K562 (cell line): Measurements from ENCODE around the gene SPATA2L. TPM values are rescaled to one million over a fixed set of nuclear protein-coding genes. Genes with fewer than 3 reads are reported as not detected.

Source experiments
- ARID4B ChIP-seq: sonication (generic); formaldehyde crosslinking; IDR thresholded peaks from 2 replicates; pipeline ENCODE4 v1.8.0; 2022; ENCODE audit warnings: mild to moderate bottlenecking, missing genetic modification reagents
- ATF1 ChIP-seq, 2 experiments: fragments of 450-650 bp in 1 of 2; IDR thresholded peaks; 2 replicates each; pipeline ENCODE4 v1.6.1; 2016; ENCODE audit warnings: missing compliant biosample characterization in 1 of 2, missing genetic modification characterization in 1 of 2
- CHCHD3 ChIP-seq: fragments of 250-450 bp; sonication (Bioruptor Pico); IDR thresholded peaks from 2 replicates; pipeline ENCODE4 v2.1.2; 2022; ENCODE audit warnings: mild to moderate bottlenecking
- GABPA ChIP-seq: fragments of 200-800 bp; sonication (Bioruptor generic); conservative IDR thresholded peaks from 2 replicates; pipeline ENCODE4 v1.6.1; 2016; ENCODE audit warnings: low read depth, missing genetic modification characterization, missing compliant biosample characterization
- GTF2A2 ChIP-seq: IDR thresholded peaks from 2 replicates; pipeline ENCODE4 v1.6.1; 2016; ENCODE audit warnings: mild to moderate bottlenecking, missing genetic modification characterization, missing compliant biosample characterization
- HES1 ChIP-seq: fragments of 450-650 bp; IDR thresholded peaks from 2 replicates; pipeline ENCODE4 v1.6.1; 2016; ENCODE audit warnings: low read depth, mild to moderate bottlenecking, moderate library complexity
- HMBOX1 ChIP-seq: sonication (generic); IDR thresholded peaks from 2 replicates; pipeline ENCODE4 v1.6.1; 2016
- KDM1A ChIP-seq, 2 experiments: fragments of 450-650 bp; IDR thresholded peaks; 2 replicates each; pipeline ENCODE4 v1.6.1; 2016; ENCODE audit warnings: mild to moderate bottlenecking in 2 of 2
- KDM2B ChIP-seq: fragments of 250-450 bp; sonication (Bioruptor Pico); IDR thresholded peaks from 2 replicates; pipeline ENCODE4 v1.8.0; 2021; ENCODE audit warnings: mild to moderate bottlenecking, moderate library complexity
- KDM4B ChIP-seq, 2 experiments: fragments of 450-650 bp in 1 of 2; sonication (generic) in 1 of 2; IDR thresholded peaks; 2 replicates each; pipeline ENCODE4 v1.6.1; 2016 to 2017; ENCODE audit warnings: borderline replicate concordance in 2 of 2, antibody characterized with exemption in 1 of 2, low read depth in 1 of 2, mild to moderate bottlenecking in 1 of 2
- SNRNP70 ChIP-seq: fragments of 200-400 bp; formaldehyde crosslinking; optimal IDR thresholded peaks from 2 replicates; pipeline ENCODE3; 2017; ENCODE audit warnings: low read depth, low read length
- SRSF1 ChIP-seq: fragments of 200-400 bp; formaldehyde crosslinking; IDR thresholded peaks from 2 replicates; pipeline ENCODE4 v1.6.1; 2017; ENCODE audit warnings: mild to moderate bottlenecking, low read depth, low read length, moderate library complexity
- STAG1 ChIP-seq: sonication (generic); formaldehyde crosslinking; IDR thresholded peaks from 2 replicates; pipeline ENCODE4 v1.5.0; 2020; ENCODE audit warnings: missing genetic modification reagents, borderline replicate concordance
- TCFL5 ChIP-seq: fragments of 250-450 bp; sonication (Bioruptor Pico); conservative IDR thresholded peaks from 2 replicates; pipeline ENCODE4 v1.6.1; 2021; ENCODE audit warnings: mild to moderate bottlenecking, moderate library complexity, matching md5 sums
- TRIM24 ChIP-seq, 2 experiments: fragments of 450-650 bp; IDR thresholded peaks; 2 replicates each; pipeline ENCODE4 v1.6.1; 2016
- XRCC3 ChIP-seq: fragments of 450-650 bp; IDR thresholded peaks from 2 replicates; pipeline ENCODE4 v1.6.1; 2017; ENCODE audit warnings: mild to moderate bottlenecking, moderate library complexity
- ZC3H8 ChIP-seq: fragments of 450-650 bp; IDR thresholded peaks from 2 replicates; pipeline ENCODE4 v1.6.1; 2017
- ZNF140 ChIP-seq: fragments of 250-450 bp; sonication (Bioruptor Pico); IDR thresholded peaks from 2 replicates; pipeline ENCODE4 v1.8.0; 2021; ENCODE audit warnings: moderate library complexity, mild to moderate bottlenecking, inconsistent platforms
- ZNF217 ChIP-seq: sonication (generic); formaldehyde crosslinking; IDR thresholded peaks from 2 replicates; pipeline ENCODE4 v1.8.0; 2022; ENCODE audit warnings: mild to moderate bottlenecking, missing genetic modification reagents
- ZNF583 ChIP-seq: fragments of 250-450 bp; sonication (Bioruptor Pico); IDR thresholded peaks from 2 replicates; pipeline ENCODE4 v1.4.0; 2020
- polyA plus RNA-seq, 8 experiments: library from polyadenylated mRNA; depleted of rRNA in 4 of 8; stranded (reverse) in 5 of 8; unstranded in 3 of 8; fragments of >200 nt; fragmentation: Nextera tagmentation in 2 of 8; fragmentation: Illumina TruSeq in 1 of 8; extraction: Ambion mirVana in 2 of 8; extraction: Trizol in 1 of 8; gene quantifications; 2 replicates each; pipeline versions ENCODE4 v1.2.1 to v1.2.3, GENCODE V29; 2011 to 2014; ENCODE audit warnings: inconsistent platforms in 1 of 8, missing spikeins in 1 of 8
- total RNA-seq, 7 experiments: library from RNA; depleted of rRNA in 6 of 7; stranded (reverse); fragments of >200 nt in 6 of 7; fragmentation: Illumina TruSeq in 2 of 7; extraction: Trizol in 2 of 7; gene quantifications; 2 replicates each; pipeline versions ENCODE4 v1.2.1 to v1.2.3, GENCODE V29; 2011 to 2021; ENCODE audit warnings: low replicate concordance in 1 of 7

Gene SPATA2L
- total and polyA plus RNA-seq, 9 of the 15 experiments (the other 6 are each of a cell fraction or from before 2014, with no cell fraction given) = 0.13 to 19.2 (median 4.8) TPM; not detected in 1

- TF ChIP-seq HES1 (no peak), ZNF583 (no peak), KDM1A (IDR thresholded peaks at IDR 0.05) (no peak), HMBOX1 (no peak), TRIM24 (IDR thresholded peaks at IDR 0.05) (no peak), GABPA (tag) (no peak), KDM4B (IDR thresholded peaks at IDR 0.05; ENCODE audit: borderline replicate concordance in 2 of 2, low read depth in 1 of 2) (no peak), KDM2B (CRISPR knock-in tag) (peak; percentile 26), ARID4B (CRISPR knock-in tag) (peak; percentile 54; the same call in 1 of the 2 replicates), ZNF140 (CRISPR knock-in tag) (no peak), TCFL5 (CRISPR knock-in tag) (no peak), ZNF217 (CRISPR knock-in tag) (no peak), STAG1 (CRISPR knock-in tag) (peak; percentile 66; the same call in 1 of the 2 replicates), ZC3H8 (no peak), XRCC3 (no peak), SNRNP70 (no peak), GTF2A2 (tag) (no peak), CHCHD3 (no peak), SRSF1 (no peak), ATF1 (CRISPR knock-in tag; IDR thresholded peaks at IDR 0.05) (no peak), ATF1 (tag; IDR thresholded peaks at IDR 0.05) (no peak)
Observed at GRCh38 chr16:89700649-89701424, 668 bp downstream of the SPATA2L start (continued).
